Esophagus squamous epithelium (tissue), 4 donors: ENCODE measurements around the gene HCFC1.

Experiments
- CTCF ChIP-seq, 6 experiments: fragments of 450-650 bp in 4 of 6; fragments of 200-600 bp in 2 of 6; sonication (generic) in 2 of 6; IDR thresholded peaks; one replicate each; pipeline ENCODE4 v1.5.1; 2016 to 2019; ENCODE audit warnings: antibody characterized with exemption in 6 of 6, mild to moderate bottlenecking in 4 of 6, moderate library complexity in 4 of 6
- POLR2A ChIP-seq, 4 donors: fragments of 450-650 bp; IDR thresholded peaks; one replicate each; pipeline ENCODE4 v1.6.1; 2017; ENCODE audit warnings: antibody characterized with exemption in 4 of 4, mild to moderate bottlenecking in 4 of 4, moderate library complexity in 3 of 4

DNA sequence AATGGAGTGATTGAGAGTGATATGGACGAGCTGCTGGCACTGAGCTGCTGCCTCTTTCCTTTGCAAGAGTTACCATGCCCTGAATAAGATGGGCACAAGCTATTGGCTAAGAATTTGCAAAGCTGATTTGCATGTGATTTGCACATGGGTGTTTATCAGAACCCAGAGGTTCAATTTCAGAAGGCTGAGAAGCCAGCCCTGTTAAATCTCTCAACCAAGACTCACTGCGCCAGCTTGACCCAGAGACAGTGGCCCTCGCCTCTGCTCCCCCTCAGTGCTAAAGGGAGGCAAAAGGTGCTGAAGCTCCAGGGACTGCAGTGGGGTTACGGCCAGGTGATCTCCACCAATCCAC is 46.3 kb downstream of the HCFC1 start:
- TF ChIP-seq CTCF (IDR thresholded peaks at IDR 0.05) (no peak), POLR2A (IDR thresholded peaks at IDR 0.05) (peak in 1 of 4 donors; percentile 56)
